GM21786 (cell line): ENCODE results near the gene PRR5.
"Not testable (repeated sequence)": the region's sequence is repeated elsewhere in the genome, so short reads cannot be mapped to it uniquely, and the experiment has no call there.

Experiments
- ATAC-seq: cut with Tn5 transposase; IDR thresholded peaks from one replicate; pipeline ENCODE4 v1.9.1; 2021; ENCODE audit not compliant: unreplicated experiment

PRR5 gene

GRCh38 chr22:44732661-44733060, 30.7 kb downstream of the PRR5 start:
- ATAC-seq: no peak

DNA sequence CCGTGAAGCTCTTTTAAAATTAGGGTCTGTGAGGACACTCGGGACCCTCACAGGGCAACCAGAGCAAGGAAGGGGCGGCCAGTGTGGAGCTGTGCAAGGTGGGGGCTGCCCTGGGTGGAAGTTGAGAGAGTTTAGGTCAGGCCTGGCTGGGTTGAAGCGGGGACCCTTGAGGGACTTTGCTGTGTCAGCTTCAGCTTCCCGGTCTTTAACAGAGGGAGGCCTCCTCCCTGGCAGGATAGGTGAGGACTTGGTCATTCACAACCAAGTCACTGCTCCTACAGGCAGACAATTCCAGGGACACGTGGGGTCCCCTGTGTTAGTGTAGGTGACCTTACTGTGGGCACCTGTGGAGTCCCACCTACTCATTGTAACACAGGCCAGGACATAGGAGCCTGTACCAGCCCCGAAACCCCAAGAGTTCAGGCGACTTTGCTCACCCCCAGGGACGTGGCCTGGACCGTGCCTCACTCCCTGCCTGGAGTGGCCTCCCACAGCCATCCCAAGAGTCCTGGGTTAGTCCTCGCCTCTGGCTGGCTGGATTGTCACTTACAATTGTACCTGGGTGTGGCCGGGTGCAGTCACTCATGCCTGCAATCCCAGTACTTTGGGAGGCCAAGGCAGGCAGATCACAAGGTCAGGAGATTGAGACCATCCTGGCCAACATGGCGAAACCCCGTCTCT, 31.6 kb downstream of the PRR5 start:
- ATAC-seq: no peak

GRCh38 chr22:44734278-44734677, 32.3 kb downstream of the PRR5 start:
- no peak for ATAC-seq

- no peak for ATAC-seq
Observed at GRCh38 chr22:44734801-44735517, 33.0 kb downstream of the PRR5 start.

DNA sequence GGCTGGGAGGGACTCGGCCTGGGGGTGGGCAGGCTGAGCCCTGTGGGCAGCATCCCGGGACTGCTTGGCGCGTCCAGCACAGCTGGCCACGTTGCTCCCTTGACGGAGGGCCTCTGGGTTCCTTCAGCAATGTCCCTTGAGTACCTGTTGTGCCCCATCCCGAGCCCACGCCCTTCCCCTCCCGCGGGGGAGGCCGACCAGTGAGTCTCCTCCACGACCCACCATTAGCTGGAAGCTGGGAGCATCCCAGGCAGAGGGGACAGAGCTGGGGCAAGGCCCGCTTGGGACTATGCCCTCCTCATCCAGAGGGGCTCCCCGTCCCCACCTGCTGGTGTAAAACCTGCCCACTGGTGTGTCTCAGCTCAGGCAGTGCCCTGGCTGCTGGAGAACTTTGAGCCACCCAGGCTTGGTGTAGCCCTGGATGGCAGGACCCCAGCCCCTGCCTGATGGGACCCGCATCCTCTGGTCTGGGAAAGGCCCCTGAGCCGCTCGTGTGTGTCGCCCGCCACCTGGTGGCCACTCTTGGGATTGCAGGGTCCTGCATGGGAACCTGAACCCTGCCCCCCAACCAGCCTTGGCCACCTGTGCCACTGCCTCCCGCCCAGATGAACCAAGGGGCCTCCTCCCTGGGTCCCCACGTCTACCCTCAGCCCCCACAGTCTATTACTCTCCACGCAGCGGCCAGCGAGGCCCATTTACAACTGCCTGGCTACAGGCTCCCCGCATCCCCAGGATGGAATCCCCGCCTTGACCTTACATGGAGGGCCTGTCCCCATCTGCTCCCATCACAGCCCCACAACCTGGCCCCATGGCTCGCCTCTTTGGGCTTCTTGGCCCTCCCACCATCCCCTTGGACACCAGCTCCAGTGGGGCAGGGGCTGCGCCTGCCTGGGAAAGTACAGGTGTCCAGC, 33.8 kb downstream of the PRR5 start:
- no peak for ATAC-seq

DNA sequence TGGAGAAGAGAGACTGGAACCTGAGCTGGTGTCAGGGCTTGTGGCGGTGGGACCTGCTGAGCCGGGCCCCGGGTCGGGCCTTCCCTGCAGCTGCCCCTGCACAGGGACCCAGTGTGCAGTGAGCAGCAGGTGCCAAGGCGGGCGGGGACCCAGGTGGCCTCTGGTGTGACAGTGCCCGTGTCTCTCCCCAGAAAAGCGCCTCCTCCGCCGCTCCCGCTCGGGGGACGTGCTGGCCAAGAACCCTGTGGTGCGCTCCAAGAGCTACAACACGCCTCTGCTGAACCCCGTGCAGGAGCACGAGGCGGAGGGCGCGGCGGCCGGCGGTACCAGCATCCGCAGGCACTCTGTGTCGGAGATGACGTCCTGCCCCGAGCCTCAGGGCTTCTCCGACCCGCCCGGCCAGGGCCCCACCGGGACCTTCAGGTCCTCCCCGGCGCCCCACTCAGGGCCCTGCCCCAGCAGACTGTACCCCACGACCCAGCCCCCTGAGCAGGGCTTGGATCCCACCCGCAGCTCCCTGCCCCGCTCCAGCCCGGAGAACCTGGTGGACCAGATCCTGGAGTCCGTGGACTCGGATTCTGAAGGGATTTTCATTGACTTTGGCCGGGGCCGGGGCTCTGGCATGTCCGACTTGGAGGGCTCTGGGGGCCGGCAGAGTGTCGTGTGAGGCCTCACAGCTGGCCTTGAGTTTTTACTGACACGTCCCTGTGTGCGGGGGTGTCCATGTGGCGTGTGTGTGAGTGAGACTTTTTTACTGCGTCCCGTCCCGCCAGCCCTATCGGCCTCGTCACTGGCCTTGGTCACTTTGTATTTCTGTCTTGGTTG, 34.8 kb downstream of the PRR5 start:
- ATAC-seq: no peak

DNA sequence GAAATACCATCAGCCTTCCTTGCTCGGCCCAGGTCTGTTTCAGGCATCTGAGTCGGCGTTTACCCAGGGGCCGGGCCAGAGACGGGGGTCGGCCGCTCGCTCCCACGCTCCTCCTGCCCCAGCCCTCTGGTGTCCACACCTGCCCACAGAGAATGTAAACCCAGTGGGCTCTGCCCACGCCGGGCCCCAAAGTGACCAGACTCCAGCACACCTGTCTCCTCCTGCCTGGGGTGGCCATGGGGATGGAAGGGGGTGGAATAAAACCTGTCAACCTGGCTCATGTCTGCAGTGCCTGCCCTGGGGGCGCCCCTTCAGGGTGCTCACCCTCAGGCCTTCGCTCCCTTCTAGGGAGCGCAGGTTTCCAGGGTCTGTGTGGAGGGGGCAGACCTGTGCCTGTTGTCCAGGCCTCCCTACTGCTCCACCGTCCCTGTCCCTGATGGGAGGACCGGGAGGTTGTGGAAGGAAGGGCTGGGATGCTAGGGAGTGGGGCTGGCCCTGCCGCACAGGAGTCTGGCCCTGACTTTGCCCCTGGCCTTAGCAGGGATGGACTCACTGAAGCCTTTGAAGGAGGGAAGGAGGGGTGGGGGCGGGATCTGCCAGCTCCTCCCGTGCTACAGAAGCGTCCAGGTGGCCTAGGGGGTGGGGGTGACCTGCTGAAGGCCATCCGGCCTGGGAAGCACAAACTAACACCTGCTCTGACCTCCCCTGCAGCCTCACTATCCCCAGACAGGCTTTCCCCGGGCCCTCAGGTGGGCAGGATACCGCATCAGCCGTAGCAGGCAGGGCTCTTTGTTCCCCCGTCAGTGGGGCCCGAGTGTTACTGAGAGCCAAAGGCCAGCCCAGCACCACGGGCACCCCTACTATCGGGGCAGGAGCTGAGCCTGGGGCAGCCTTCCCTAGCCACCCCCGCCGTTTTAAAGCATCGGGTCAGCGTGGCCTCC, 35.7 kb downstream of the PRR5 start:
- ATAC-seq: no peak

- ATAC-seq: no peak
Observed at GRCh38 chr22:44738347-44738715, 36.3 kb downstream of the PRR5 start.

- no peak for ATAC-seq
Observed at GRCh38 chr22:44739024-44739423, 37.0 kb downstream of the PRR5 start.

- not testable (repeated sequence) for ATAC-seq
Observed at GRCh38 chr22:44739666-44740065, 37.7 kb downstream of the PRR5 start.

- ATAC-seq: no peak
Observed at GRCh38 chr22:44740307-44740706, 38.3 kb downstream of the PRR5 start.

- ATAC-seq: no peak
Observed at GRCh38 chr22:44741929-44742328, 39.9 kb downstream of the PRR5 start.

DNA sequence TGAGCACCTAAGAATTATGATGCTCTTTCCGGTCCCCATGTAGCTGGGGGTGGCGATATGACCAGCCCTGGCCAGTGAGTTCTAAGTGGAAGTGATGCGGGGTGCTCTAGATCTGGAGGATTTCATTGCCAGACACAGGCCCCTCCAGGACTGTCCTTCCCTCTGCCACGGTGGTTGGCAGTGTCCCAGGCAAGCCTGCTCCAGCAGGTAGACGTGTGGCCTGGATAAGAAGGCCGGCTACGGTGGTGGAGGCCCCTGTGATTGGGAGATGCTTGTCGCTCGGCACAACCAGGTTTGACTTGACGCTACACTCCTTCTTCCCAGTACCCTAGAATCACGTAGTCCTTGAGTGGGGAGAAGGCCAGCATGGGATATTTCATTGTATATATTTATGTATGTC, 41.2 kb downstream of the PRR5 start:
- ATAC-seq: no peak

DNA sequence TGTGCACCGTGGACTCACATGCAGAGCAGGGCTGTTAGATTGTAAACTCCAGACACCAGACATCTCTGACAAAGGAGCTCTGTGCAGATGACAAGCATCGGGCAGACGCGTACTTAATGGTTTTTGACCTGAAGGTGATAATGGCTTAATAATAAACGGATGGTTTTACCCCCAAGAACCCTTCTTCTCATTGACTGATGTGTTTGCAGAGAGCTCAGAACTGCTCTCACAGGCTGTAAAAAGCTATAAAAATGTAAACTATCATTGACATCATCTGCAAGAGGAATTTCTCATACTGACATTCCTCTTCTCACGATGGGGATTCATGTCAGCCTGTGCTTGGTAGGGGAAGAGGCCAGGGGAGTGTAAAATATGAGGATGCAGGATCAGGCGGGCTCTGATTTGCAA, 41.8 kb downstream of the PRR5 start:
- ATAC-seq: no peak

DNA sequence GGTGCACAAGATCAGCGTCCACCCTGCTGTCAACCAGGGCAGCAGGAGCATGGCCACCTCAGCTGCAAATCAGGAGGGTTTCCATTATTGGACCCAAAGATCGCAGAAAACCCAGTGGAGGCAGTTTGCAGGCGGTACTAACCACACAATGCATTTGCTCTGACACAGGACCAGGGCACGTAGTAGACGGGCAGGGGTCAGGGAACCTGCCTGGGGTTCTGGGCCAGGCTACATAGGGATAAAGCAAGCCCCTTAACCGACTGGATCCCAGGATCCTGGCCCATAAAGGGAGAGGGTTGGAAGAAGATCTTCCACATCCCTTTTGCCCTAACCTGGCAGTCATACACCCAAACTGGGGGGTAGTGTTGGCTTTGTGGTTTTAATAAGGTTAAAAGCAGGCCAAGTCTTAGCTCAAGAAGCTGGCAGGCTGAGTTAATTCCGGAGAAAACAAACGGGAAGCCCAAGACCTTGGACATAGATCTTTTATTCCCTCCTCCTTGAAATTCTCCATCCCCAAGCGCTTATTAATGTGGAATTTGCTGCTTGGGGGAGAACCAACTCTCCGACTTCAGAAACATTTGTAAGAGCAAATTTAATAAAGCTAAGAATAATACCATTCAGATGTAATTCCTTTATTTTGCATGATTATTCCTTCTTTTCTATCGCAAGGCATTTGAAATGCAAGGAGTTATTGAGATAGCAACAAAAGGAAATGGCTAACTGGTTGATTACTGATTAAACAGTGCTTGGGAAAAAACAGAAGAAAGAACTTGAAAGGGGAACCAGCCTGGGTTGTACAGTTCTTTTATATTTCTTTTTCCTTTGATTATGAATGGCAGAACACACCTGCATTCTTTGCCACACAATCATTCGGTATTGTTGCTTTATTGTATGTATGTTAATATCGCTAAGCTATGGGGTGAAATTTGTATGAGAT, 44.1 kb downstream of the PRR5 start:
- no peak for ATAC-seq

- not testable (repeated sequence) for ATAC-seq
Observed at GRCh38 chr22:44747784-44748127, 45.8 kb downstream of the PRR5 start.

DNA sequence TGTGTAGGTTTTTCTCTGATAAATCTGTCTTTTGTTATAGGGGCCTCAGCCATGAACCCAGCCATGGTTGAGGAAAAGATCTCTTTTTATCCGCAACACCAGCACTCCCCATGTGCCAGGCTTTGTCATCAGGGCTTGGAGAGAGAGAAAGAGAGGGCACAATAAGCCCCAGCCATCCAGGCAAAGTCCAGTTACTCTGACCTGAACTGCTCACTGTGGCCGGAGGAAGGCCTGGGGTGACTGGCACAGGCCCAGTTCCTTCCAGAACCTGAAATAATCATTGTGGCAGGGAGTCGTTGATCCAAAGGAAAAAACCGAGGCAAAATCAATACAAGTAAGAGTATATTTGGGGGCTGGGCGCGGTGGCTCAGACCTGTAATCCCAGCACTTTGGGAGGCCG, 46.5 kb downstream of the PRR5 start:
- ATAC-seq: no peak

GRCh38 chr22:44750481-44750880, 48.5 kb downstream of the PRR5 start:
- no peak for ATAC-seq
